IMR-90 (cell line): ENCODE measurements around the gene CDA. TPM values are rescaled to one million over a fixed set of nuclear protein-coding genes. Genes with fewer than 3 reads are reported as not detected.

Experiments used
- ATAC-seq: fragments of 200-7000 bp; cut with Tn5 transposase; 2 replicates; pipeline ENCODE4 v1.9.1; 2020; ENCODE audit warnings: low read depth, mild to moderate bottlenecking, moderate library complexity
- BruUV-seq: library from RNA; stranded (reverse); fragments of 400-500 nt; replicated peaks from 2 replicates; lab custom pipeline; 2021; lab: Mats Ljungman, UMichigan
- CTCF ChIA-PET: fragments of 300-600 bp; formaldehyde crosslinking; extraction: SDS; loops from one replicate; lab custom pipeline; 2021; ENCODE audit warnings: antibody characterized with exemption; lab: Yijun Ruan, JAX
- POLR2A ChIA-PET: fragments of 300-600 bp; sonication (Branson Sonifier 250); formaldehyde crosslinking; loops from one replicate; lab custom pipeline; 2022; ENCODE audit warnings: antibody characterized with exemption; ENCODE audit not compliant: unreplicated experiment; lab: Charles Lee
- DNase-seq: peaks from one replicate; pipeline ENCODE4 v3.0.0; 2013
- H2AFZ ChIP-seq: replicated peaks from 2 replicates; pipeline ENCODE3; 2013; ENCODE audit warnings: low read length, mild to moderate bottlenecking; ENCODE audit not compliant: poor library complexity
- H2AK5ac ChIP-seq: 2 replicates; pipeline ENCODE4 v1.6.1; 2013; ENCODE audit warnings: low read depth, low read length, inconsistent platforms
- H2AK9ac ChIP-seq: replicated peaks from 2 replicates; pipeline ENCODE3; 2013; ENCODE audit warnings: mild to moderate bottlenecking, low read depth, low read length, moderate library complexity; ENCODE audit not compliant: poor library complexity
- H2BK120ac ChIP-seq: 2 replicates; pipeline ENCODE4 v1.6.1; 2013; ENCODE audit warnings: low read depth, low read length, inconsistent platforms
- H2BK15ac ChIP-seq: 3 replicates; pipeline ENCODE4 v1.6.1; 2013; ENCODE audit warnings: low read depth, low read length, inconsistent platforms
- H2BK20ac ChIP-seq: 2 replicates; pipeline ENCODE4 v1.6.1; 2013; ENCODE audit warnings: low read depth, mild to moderate bottlenecking, inconsistent platforms, low read length, moderate library complexity
- H2BK5ac ChIP-seq: 2 replicates; pipeline ENCODE4 v1.6.1; 2013; ENCODE audit warnings: mild to moderate bottlenecking, low read depth, low read length, inconsistent platforms; ENCODE audit not compliant: poor library complexity, severe bottlenecking
- H3K14ac ChIP-seq: replicated peaks from 2 replicates; pipeline ENCODE4 v1.6.1; 2013; ENCODE audit warnings: low read depth, low read length, inconsistent platforms
- H3K18ac ChIP-seq: 2 replicates; pipeline ENCODE4 v1.6.1; 2013; ENCODE audit warnings: low read depth, low read length, control low read depth
- H3K23ac ChIP-seq: 2 replicates; pipeline ENCODE4 v1.6.1; 2013; ENCODE audit warnings: low read depth, low read length, inconsistent platforms
- H3K27ac ChIP-seq: 2 replicates; pipeline ENCODE4 v1.5.1; 2013; ENCODE audit warnings: mild to moderate bottlenecking, control low read depth, low read length; ENCODE audit not compliant: insufficient read depth
- H3K27me3 ChIP-seq: 2 replicates; pipeline ENCODE4 v1.6.1; 2013; ENCODE audit warnings: low read length; ENCODE audit not compliant: control insufficient read depth, insufficient read depth
- H3K36me3 ChIP-seq: 2 replicates; pipeline ENCODE4 v1.6.1; 2013; ENCODE audit warnings: low read length, mixed read lengths; ENCODE audit not compliant: control insufficient read depth, insufficient read depth
- H3K4ac ChIP-seq: 2 replicates; pipeline ENCODE4 v1.6.1; 2013; ENCODE audit warnings: low read depth, low read length, inconsistent platforms
- H3K4me1 ChIP-seq: 2 replicates; pipeline ENCODE4 v1.6.1; 2013; ENCODE audit warnings: low read length, mixed read lengths; ENCODE audit not compliant: control insufficient read depth, insufficient read depth
- H3K4me2 ChIP-seq: 2 replicates; pipeline ENCODE4 v1.6.1; 2013; ENCODE audit warnings: low read depth, mild to moderate bottlenecking, control low read depth, low read length, moderate library complexity
- H3K4me3 ChIP-seq: 2 replicates; pipeline ENCODE4 v1.5.1; 2013; ENCODE audit warnings: low read depth, mild to moderate bottlenecking, control low read depth, low read length, moderate library complexity; ENCODE audit not compliant: insufficient read depth
- H3K56ac ChIP-seq: 2 replicates; pipeline ENCODE4 v1.6.1; 2013; ENCODE audit warnings: low read length, inconsistent platforms; ENCODE audit not compliant: insufficient read depth; ENCODE audit errors: extremely low read depth
- H3K79me1 ChIP-seq, 2 experiments: 2 replicates each; pipeline ENCODE4 v1.6.1; 2013; ENCODE audit warnings: low read length in 2 of 2, inconsistent platforms in 1 of 2, low read depth in 1 of 2
- H3K9ac ChIP-seq: 2 replicates; pipeline ENCODE4 v1.6.1; 2013; ENCODE audit warnings: low read depth, low read length, control low read depth
- H3K9me1 ChIP-seq: 2 replicates; pipeline ENCODE4 v1.6.1; 2013; ENCODE audit warnings: low read length, inconsistent platforms; ENCODE audit not compliant: insufficient read depth
- H3K9me3 ChIP-seq: 2 replicates; pipeline ENCODE4 v1.6.1; 2013; ENCODE audit warnings: low read length; ENCODE audit not compliant: control insufficient read depth, insufficient read depth
- H4K20me1 ChIP-seq: 2 replicates; pipeline ENCODE4 v1.6.1; 2013; ENCODE audit warnings: low read length, inconsistent platforms; ENCODE audit not compliant: insufficient read depth
- H4K5ac ChIP-seq: 2 replicates; pipeline ENCODE4 v1.6.1; 2013; ENCODE audit warnings: mild to moderate bottlenecking, low read depth, low read length, control low read depth
- H4K8ac ChIP-seq, 2 experiments: 2 replicates each; pipeline ENCODE4 v1.6.1; 2013; ENCODE audit warnings: low read depth in 2 of 2, low read length in 2 of 2, control low read depth in 1 of 2, inconsistent platforms in 1 of 2
- H4K91ac ChIP-seq: 2 replicates; pipeline ENCODE4 v1.6.1; 2013; ENCODE audit warnings: low read depth, low read length, inconsistent platforms; ENCODE audit not compliant: insufficient read depth
- CEBPB ChIP-seq: IDR thresholded peaks from 2 replicates; pipeline ENCODE4 v1.6.1; 2012; ENCODE audit warnings: low read depth, low read length, improper control_type of control experiment
- CHD1 ChIP-seq: IDR thresholded peaks from 2 replicates; pipeline ENCODE4 v1.6.1; 2012; ENCODE audit warnings: low read depth, low read length, improper control_type of control experiment
- FOS ChIP-seq: fragments of 150-350 bp; IDR thresholded peaks from 2 replicates; pipeline ENCODE4 v1.6.1; 2016; ENCODE audit warnings: low read depth, low read length
- MAFK ChIP-seq: IDR thresholded peaks from 2 replicates; pipeline ENCODE4 v1.6.1; 2012; ENCODE audit warnings: low read depth, low read length, improper control_type of control experiment
- MAZ ChIP-seq: IDR thresholded peaks from 2 replicates; pipeline ENCODE4 v1.6.1; 2012; ENCODE audit warnings: low read depth, mild to moderate bottlenecking, low read length, improper control_type of control experiment, moderate library complexity, borderline replicate concordance
- MXI1 ChIP-seq: IDR thresholded peaks from 2 replicates; pipeline ENCODE4 v1.6.1; 2012; ENCODE audit warnings: low read depth, mild to moderate bottlenecking, low read length, moderate library complexity, borderline replicate concordance
- NFE2L2 ChIP-seq: fragments of 150-350 bp; IDR thresholded peaks from 2 replicates; pipeline ENCODE4 v1.6.1; 2016; ENCODE audit warnings: low read depth, mild to moderate bottlenecking, low read length
- POLR2A ChIP-seq: IDR thresholded peaks from 2 replicates; pipeline ENCODE4 v1.6.1; 2012; ENCODE audit warnings: mild to moderate bottlenecking, low read depth, low read length
- RCOR1 ChIP-seq: IDR thresholded peaks from 2 replicates; pipeline ENCODE4 v1.6.1; 2012; ENCODE audit warnings: mild to moderate bottlenecking, low read length, improper control_type of control experiment; ENCODE audit not compliant: insufficient replicate concordance
- SMC3 ChIP-seq: fragments of 150-350 bp; IDR thresholded peaks from 2 replicates; pipeline ENCODE4 v1.6.1; 2016; ENCODE audit warnings: low read depth, mild to moderate bottlenecking, antibody characterized with exemption, low read length, moderate library complexity
- WGBS, 2 experiments: methylation state at CpG; one replicate each; pipeline versions ENCODE4 v1.1.5 to v1.1.7; 2013; ENCODE audit warnings: missing lambda C conversion rate in 2 of 2; ENCODE audit not compliant: insufficient read length in 1 of 2; ENCODE audit errors: extremely low coverage in 2 of 2; 5-methylcytosine and 5-hydroxymethylcytosine counted together
- dilution Hi-C: fragments of 300-500 bp; cut with HindIII; formaldehyde crosslinking; loops from one replicate; pipeline ENCODE4 v1.14.3; 2018; ENCODE audit warnings: low sequenced_read_pairs; ENCODE audit not compliant: unreplicated experiment
- in situ Hi-C: fragments of 300-500 bp; cut with MboI; formaldehyde crosslinking; loops from 3 replicates; pipeline ENCODE4 v1.14.3; 2019; ENCODE audit warnings: low sequenced_read_pairs, inconsistent platforms, mixed read lengths
- intact Hi-C: fragments of 100-400 bp; cut with micrococcal nuclease; formaldehyde crosslinking; loops from 2 replicates; pipeline ENCODE4 v1.10.0; 2022
- polyA plus RNA-seq, 3 experiments: library from polyadenylated mRNA; depleted of rRNA; stranded (reverse); fragments of >200 nt; gene quantifications; 2 replicates each; pipeline ENCODE4 v1.2.3, GENCODE V29; 2012; ENCODE audit warnings: low replicate concordance in 1 of 3
- total RNA-seq: library from RNA; depleted of rRNA; stranded (reverse); fragments of >200 nt; gene quantifications from 2 replicates; pipeline ENCODE4 v1.2.3, GENCODE V29; 2012

CDA gene
- total and polyA plus RNA-seq, 2 of the 4 experiments (the other 2 are of a cell fraction) = 0.90 to 9.4 TPM

DNA sequence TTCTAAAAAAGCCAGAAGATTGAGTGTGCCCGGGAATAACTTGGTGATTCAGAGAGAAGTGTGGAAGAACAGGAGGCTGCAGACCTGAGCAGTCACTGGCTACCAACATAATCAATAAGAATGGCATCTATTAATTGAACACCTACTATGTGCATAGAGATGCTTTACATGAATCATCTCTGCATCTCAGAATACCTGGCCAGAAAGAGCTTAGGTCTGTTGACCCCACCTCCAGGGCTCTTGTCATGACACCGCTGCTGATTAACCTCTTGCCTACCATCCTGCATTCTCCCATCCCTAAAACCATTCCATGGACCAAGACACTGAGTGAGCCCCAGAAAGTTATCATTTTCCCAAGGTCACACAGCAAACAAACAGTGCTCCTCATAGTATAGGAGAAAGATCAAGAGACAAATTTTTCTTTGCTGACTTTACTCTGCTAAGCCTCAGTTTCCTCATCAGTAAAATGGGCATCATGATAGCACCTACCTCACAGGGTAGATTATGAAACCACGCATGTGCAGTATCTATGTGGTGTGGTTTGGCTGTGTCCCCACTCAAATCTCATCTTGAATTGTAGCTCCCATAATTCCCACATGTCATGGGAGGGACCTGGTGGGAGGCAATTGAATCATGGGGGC lies 28.1 kb downstream of the CDA start:
- Histone ChIP-seq H3K27me3 (peaks cover 3% of the 10 kb centered on the region; the same call in 1 of the 2 replicates), H4K5ac (no peak overlapping the region), H3K23ac (no peak overlapping the region), H4K91ac (no peak overlapping the region), H2BK15ac (peak overlapping the region; percentile 67; the same call in 1 of the 3 replicates), H3K4me1 (peaks cover 15% of the 10 kb centered on the region), H2BK5ac (no peak overlapping the region), H3K4ac (no peak overlapping the region), H2BK20ac (peak overlapping the region; percentile 6; the same call in 1 of the 2 replicates), H3K9ac (0 out of 2 replicates have a peak overlapping the region, but pooled peaks have one; percentile 8), H4K20me1 (no peaks in the 10 kb centered on the region), H3K27ac (no peak overlapping the region), H4K8ac (peak overlapping the region in 1 of 2 experiments; percentile 80; a peak in 3 of 4 replicates), H3K9me1 (peaks cover 10% of the 10 kb centered on the region), H3K9me3 (no peaks in the 10 kb centered on the region), H2BK120ac (no peak overlapping the region), H3K79me1 (no peaks in the 10 kb centered on the region), H3K14ac (no peak overlapping the region), H3K4me3 (no peak overlapping the region), H3K36me3 (no peaks in the 10 kb centered on the region), H3K18ac (no peak overlapping the region), H3K56ac (no peak overlapping the region), H2AFZ (peak overlapping the region; percentile 85), H2AK9ac (no peak overlapping the region), H3K4me2 (peak overlapping the region; percentile 41), H2AK5ac (no peak overlapping the region)
- dilution Hi-C loops (no loop called here), in situ Hi-C loops (no loop called here), intact Hi-C loops (no loop called here)
- no CpG with 5 or more reads among the region's 3 CpGs for WGBS, 2 experiments
- CTCF ChIA-PET = interaction anchor here (1.2 to 2.0 kb wide), 2 partner anchors 16 to 17 kb away, joined by 3 to 8 read pairs; partner anchors contain the start of gene PINK1
- DNase-seq (no peak), ATAC-seq (no peak)
- TF ChIP-seq FOS (no peak), SMC3 (no peak), CHD1 (no peak), MAFK (no peak), NFE2L2 (no peak), POLR2A (no peak), CEBPB (no peak), MAZ (no peak), MXI1 (no peak), RCOR1 (no peak)
- BruUV-seq = no TSS peak
- POLR2A ChIA-PET = interaction anchor here (0.6 kb wide), 1 partner anchor 43 kb away, joined by 3 read pairs; no protein-coding TSS in a partner anchor
